Activated naive CD4-positive, alpha-beta T cell (primary cell): ENCODE results near the gene GMDS.
"Not testable (repeated sequence)": the region's sequence is repeated elsewhere in the genome, so short reads cannot be mapped to it uniquely, and the experiment has no call there.

Experiments used
- DNase-seq, 4 experiments: peaks; one replicate each; lab custom pipeline; 2025; lab: John Stamatoyannopoulos, UW

The GMDS gene

DNA sequence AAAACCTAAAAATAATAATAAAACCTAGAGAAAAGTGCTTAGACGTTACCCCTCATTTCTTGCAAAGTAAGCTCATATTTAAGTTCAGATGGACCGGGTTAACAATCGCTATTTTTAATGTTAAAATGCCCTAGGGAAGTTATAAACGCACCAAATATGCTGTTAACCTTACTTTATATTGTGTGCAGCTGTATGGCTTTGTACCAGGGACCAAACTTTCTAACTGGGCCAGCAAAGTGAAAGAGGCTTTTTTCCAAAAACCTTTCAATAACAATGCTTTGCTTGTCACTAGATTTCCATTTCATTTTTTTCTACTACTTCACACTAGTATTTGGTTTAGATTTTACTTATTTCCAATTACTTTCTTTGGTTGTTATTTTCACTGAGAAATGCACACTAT, 387.2 kb downstream of the GMDS start:
- DNase-seq, result no peak

DNA sequence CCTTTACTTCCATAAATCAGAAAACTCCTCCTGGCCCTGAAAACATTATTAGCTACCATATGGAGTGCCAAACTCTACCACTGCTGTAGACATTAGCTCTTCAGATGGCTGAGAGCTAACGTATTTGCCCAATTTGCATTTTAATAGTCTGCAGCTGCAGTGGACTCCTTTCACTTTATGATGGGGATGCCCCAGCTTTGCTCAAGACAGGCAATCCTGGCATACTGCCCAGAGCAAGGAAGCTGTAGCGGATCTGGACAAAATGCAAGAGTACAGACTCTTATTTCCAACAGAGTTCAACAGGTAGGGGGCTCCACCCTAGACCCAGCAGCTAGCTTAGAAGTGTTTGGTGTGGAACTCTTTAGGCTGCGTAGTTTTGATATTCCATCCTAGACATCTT, 389.0 kb downstream of the GMDS start:
- DNase-seq, result no peak

DNA sequence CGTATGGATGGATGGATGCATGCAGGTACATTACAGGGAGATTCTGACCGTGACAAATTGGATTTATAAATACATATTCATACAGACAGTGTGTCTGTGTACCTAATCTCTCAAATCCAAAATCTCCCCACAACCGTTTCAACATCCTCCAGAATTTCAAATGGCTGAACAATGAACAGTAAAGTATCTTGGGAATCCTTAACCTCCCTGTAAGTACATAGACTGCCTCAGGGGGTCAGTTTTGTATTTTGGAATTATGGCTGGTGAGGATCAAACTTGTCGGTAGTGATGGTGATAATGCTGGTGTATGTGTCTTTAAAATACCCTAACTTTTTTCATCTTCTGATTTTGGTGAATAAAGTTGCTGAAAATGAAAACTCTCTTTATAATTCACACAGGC, 389.5 kb downstream of the GMDS start:
- no peak for DNase-seq

DNA sequence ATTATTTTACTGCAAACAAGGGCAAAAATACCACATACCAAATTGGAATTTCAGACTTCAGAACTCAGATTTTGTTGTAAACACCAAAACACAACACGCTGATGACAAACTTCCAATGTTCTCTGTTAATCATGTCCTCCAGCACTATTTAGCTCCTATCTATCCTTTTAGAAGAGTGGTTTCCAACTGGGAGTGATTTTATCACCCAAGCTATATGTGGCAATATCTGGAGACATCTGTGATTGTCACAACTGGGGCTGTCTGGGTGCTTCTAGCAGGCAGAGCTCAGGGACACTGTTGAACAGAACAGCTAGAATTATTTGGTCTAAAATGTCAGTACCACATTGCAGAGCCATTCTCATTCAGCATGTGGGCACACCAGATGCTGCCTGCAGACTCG, 391.1 kb downstream of the GMDS start:
- no peak for DNase-seq

DNA sequence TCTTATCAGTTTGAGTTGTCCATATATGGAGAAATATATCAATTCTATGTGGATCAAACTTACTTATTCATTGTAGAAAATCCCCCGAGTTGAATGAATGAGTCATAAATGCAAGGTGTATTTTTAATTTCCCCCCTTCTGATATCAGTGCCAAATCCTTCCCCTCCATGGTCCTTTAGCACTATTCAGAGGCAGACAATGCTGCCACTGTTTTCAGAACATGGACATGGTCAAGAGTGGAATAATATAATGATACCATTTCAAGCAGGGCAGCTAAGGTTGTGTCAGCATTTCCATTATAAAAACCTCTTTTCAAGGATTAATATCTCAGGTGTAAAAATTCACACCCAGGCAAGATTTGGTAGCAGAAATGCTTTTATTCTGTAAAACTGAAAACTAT, 391.6 kb downstream of the GMDS start:
- DNase-seq, result no peak

GRCh38 chr6:1851681-1852456, 393.5 kb downstream of the GMDS start:
- no peak for DNase-seq

DNA sequence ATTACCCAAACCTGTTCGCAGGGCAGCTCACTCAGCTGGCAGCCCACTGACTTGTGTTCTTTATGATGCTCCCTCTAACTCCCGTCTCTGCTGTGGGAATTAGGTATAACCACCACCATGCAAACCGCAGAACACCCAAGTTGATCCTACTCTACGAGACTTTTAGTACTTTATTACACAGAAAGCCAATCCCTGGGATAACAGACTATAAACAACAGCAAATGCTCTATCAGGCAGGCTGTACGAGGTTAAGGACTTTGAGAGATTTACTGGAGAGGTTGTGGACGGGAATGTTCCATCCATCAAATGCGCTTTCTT, 394.6 kb downstream of the GMDS start:
- no peak for DNase-seq

GRCh38 chr6:1850121-1850839, 395.1 kb downstream of the GMDS start:
- no peak for DNase-seq

DNA sequence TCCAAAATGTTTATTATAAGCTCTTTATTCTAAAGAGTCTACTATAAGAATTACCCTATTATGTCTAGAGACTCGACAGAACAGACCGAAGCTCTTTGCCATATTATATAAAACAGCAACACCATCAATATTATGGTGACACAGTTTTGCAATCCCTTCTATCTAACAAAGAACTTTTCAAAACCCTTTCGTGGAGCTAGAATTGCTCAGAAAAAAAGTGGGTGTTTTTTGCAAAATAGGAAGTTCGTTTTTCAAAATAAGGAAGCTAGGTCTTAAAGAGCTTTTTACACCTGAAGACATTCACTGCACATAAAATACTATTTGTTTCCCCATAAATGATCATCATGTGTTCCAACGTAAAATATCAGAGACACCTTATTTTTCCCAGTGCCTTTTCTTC, 395.7 kb downstream of the GMDS start:
- DNase-seq, result no peak

DNA sequence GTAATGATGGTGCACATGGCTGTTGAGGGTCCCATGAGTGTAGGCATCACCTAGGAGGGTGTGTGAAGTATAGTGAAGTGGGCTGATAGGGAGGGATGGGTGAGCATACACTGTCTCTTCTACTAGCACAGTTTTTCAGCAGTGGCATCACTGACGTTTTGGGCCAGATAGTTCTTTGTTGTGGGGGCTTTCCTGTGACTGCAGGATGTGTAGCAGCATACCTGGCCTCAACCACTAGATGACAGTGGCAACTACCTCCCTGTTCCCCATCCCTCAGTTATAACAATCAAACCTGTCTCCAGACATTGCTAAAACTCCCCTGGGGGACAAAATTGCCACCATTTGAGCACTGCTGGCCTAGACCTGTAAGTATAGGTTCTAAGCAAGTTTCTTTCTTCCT, 396.7 kb downstream of the GMDS start:
- no peak for DNase-seq

GRCh38 chr6:1846611-1847010, 398.8 kb downstream of the GMDS start:
- DNase-seq, result no peak

DNA sequence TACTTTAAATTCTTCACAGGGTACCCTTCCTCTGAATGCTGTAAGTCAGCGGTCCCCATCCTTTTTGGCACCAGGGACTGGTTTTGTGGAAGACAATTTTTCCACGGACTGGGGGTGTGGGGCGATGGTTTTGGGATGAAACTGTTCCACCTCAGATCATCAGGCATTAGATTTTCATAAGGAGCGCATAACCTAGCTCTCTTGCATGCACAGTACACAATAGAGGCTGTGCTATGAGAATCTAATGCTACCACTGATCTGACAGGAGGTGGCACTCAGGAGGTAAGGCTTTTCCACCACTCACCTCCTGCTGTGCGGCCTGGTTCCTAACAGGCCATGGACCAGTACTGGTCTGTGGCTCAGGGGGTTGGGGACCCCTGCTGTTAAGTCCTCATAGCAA, 399.9 kb downstream of the GMDS start:
- DNase-seq, result not testable (repeated sequence)

- DNase-seq, result no peak
These were observed 403.1 kb downstream of the GMDS start for GRCh38 chr6:1842334-1842733.

DNA sequence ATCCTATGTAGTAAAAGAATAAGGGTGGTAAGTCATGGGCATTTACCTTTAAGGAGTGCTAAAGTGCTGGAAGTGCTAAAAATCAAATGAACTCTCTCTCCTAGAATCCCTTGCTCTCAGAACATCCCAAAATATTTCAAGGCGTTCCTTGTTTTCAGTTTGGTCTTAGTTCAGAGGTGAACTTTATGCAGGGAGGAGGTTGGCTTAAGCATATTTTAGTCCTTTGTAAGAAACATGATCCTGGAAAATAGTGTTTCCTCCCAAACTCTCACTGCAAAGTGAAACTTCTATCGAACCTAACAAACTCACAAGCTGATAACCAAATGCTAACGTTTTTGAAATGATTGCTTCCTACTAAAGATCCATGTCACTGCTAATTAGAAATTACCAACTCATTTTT, 404.3 kb downstream of the GMDS start:
- no peak for DNase-seq

- DNase-seq, result no peak
These were observed 404.8 kb downstream of the GMDS start for GRCh38 chr6:1840491-1841121.

GRCh38 chr6:1839361-1839760, 406.0 kb downstream of the GMDS start:
- no peak for DNase-seq

DNA sequence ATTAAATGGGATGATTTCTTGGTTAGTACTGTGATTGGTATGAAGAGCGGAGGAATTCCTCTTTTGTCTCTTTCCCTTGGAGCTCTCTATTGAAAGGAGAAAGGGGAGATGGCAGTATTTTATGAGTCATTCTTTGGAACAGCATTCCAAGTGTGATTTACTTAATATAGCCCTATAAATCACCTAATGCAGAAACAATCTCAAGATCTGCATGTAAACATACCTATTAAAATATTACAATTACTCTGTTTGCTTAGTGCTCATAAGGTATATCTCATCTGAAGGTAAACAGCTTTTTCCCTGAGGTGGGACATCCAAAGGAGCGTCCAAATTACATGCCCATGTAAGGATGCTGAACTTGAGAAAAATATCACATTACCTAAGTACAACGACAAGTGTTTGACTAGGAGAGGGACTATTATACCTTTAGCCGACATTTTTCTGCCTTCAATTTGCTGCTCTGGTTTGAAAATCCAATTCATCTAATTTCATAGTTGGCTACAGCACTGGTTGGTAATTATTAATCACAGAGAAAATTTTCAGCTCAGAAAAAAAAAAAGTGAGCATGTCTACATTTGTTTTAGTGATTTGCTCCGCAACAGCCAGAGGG, 406.7 kb downstream of the GMDS start:
- DNase-seq, result no peak

DNA sequence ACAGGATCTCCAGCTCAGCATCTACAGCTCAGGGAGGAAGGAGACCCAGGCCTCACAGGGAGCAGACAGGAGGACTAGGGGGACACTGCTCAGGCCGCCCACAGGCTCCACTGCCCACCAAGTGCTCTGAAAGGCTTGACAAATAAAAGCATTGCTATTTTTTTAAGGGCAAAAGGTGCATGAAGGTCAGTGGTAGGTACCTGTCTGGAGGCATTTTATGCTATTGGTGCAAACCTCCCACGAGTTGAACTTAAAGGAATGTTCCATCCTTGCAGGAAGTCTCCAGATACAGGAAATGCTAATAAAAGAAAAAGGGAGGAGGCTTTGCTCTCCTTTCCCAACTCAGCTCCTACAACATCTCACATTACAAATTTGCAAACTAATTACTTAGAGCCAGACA, 407.6 kb downstream of the GMDS start:
- no peak for DNase-seq

DNA sequence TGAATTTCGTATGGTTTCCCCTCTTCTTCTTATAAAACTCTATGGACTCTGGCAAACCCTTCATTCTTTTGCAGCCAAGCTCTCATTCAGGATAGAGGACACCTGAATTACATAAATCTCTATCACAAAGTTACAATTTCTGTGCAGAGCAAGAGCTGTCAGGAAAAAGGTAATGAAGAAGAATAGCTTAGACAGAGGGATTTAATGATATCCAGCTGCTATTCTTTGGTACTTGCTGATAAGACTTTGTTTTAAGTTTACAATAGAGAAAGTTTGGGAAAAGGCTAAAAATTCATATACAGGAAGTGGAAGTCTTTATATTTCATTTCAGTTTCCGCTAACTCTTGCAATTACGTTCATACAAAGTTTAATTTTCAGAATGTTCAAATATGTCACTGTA, 408.7 kb downstream of the GMDS start:
- DNase-seq, result no peak

DNA sequence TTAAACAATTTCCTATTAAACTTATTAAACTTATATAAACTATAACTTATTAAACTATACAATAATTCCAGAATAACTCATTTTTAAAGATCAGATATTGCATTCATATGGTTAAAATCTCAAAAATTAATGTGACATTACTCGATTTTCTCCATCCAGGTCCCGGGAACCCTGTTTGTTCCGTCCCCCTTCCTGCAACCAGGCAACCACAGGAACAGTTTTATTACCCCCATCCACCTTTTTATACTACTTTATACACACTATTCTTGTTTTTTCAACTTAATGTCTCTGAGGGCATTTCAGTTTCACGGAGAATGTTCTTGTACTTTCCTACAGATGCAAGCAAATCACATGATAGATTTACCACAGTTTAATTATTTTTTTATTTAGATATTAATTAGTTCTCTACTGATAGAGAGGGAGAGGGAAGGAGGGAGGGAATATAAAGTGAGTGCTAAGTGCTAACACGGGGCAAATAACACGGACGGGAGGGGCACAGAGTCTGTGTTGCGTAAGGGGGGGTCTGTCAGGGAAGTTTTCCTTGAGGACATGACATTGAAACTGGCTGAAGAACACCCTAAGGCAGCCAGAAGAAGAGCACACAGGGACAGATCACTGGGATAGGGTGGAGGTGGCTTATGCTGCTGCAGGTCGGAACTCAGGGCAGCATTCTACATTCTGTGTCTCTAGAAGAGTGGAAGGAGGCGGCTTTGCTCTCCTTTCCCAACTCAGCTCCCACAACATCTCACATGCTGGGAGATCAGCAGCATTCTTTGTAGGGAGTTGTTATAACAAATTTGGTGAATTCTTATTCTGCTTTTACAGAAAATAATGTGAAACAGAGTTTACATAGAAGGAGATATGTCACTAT, 410.5 kb downstream of the GMDS start:
- no peak for DNase-seq

DNA sequence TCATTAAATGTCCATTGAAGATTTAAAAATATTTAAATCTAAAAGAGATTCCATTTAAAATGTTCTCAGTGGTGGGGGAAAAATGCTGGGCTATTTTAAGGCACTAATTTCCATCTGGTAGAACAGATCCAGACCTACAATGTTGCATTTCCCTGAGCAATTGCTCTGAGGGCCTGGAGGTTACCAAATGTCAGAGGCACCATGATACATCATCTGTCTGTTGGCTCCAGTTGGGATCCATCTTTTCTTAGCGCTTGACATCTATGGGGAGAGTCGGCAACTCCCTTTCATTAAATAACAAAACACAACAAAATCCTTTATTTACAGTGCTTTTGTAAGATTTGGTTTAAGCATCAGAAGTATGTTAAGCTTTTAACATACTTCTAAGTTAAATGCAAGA, 411.2 kb downstream of the GMDS start:
- no peak for DNase-seq
